Fibroblast of the aortic adventitia (primary cell): Measurements from ENCODE around the gene P2RX7. TPM values are rescaled to one million over a fixed set of nuclear protein-coding genes. Genes with fewer than 3 reads are reported as not detected.

Experiments
- DNase-seq: peaks from one replicate; pipeline ENCODE4 v3.0.0-alpha.2; 2010; ENCODE audit warnings: low read depth
- H3K4me3 ChIP-seq: 2 replicates; pipeline ENCODE4 v1.5.1; 2011; ENCODE audit warnings: low read depth, mild to moderate bottlenecking, control low read depth, low read length, moderate library complexity
- CTCF ChIP-seq: IDR thresholded peaks from 2 replicates; pipeline ENCODE4 v1.5.1; 2011; ENCODE audit warnings: mild to moderate bottlenecking, low read length, control low read depth, inconsistent platforms; ENCODE audit not compliant: insufficient read depth
- small RNA-seq: library from RNA; depleted of rRNA; stranded (forward); fragments of <200 nt; gene quantifications from one replicate; pipeline ENCODE3, GENCODE V24; 2012
- total RNA-seq: library from RNA; depleted of rRNA; stranded (reverse); fragments of >200 nt; gene quantifications from 2 replicates; pipeline ENCODE4 v1.2.3, GENCODE V29; 2012; ENCODE audit warnings: low replicate concordance

P2RX7 gene
- total RNA-seq, 1 donor = 0.18 TPM

GRCh38 chr12:121232977-121233627 is 100.4 kb downstream of the P2RX7 start:
- H3K4me3 ChIP-seq = no peak overlapping the region
- no peak for TF ChIP-seq CTCF
- DNase-seq = no peak

- TF ChIP-seq CTCF = no peak
- DNase-seq = no peak
Measured at GRCh38 chr12:121233628-121234020, 100.9 kb downstream of the P2RX7 start.

GRCh38 chr12:121236776-121237175 is 104.1 kb downstream of the P2RX7 start:
- H3K4me3 ChIP-seq = no peak overlapping the region
- no peak for DNase-seq
- no peak for TF ChIP-seq CTCF

More at GRCh38 chr12:121233628-121234020, 100.9 kb downstream of the P2RX7 start:
- no peak overlapping the region for H3K4me3 ChIP-seq

GRCh38 chr12:121237415-121237814 is 104.7 kb downstream of the P2RX7 start:
- no peak for TF ChIP-seq CTCF
- H3K4me3 ChIP-seq = no peak overlapping the region
- DNase-seq = no peak

Small RNA genes lying within 50 kb of the gene (small RNA-seq; reads per million reads assigned to genes)
- gene AC079602.1 (not detected), gene RF00156 (not detected), gene Z98941.1 (not detected)

Other genes starting within 250 kb of the P2RX7 start
- 15.9 and 18.3 TPM in 2 replicates for gene SPPL3, start 228.5 kb upstream of the P2RX7 start, total RNA-seq
- gene HNF1A, start 154.3 kb upstream of the P2RX7 start, total RNA-seq = 0.09 TPM in 1 of 2 replicates, not detected in the other
- gene C12orf43, start 116.4 kb upstream of the P2RX7 start, total RNA-seq = 12.7 and 17.8 TPM in 2 replicates
- 0.33 TPM in 1 of 2 replicates, not detected in the other for gene OASL, start 93.6 kb upstream of the P2RX7 start, total RNA-seq
- gene P2RX4, start 77.3 kb downstream of the P2RX7 start, total RNA-seq = 2.7 and 9.1 TPM in 2 replicates
- 12.0 and 23.8 TPM in 2 replicates for gene CAMKK2, start 163.8 kb downstream of the P2RX7 start, total RNA-seq
- gene ANAPC5, start 219.5 kb downstream of the P2RX7 start, total RNA-seq = 148 and 209 TPM in 2 replicates